ENCODE data around the gene OR2AT4.
"Not testable (repeated sequence)": the region's sequence is repeated elsewhere in the genome, so short reads cannot be mapped to it uniquely, and the experiment has no call there.

OR2AT4 gene

DNA sequence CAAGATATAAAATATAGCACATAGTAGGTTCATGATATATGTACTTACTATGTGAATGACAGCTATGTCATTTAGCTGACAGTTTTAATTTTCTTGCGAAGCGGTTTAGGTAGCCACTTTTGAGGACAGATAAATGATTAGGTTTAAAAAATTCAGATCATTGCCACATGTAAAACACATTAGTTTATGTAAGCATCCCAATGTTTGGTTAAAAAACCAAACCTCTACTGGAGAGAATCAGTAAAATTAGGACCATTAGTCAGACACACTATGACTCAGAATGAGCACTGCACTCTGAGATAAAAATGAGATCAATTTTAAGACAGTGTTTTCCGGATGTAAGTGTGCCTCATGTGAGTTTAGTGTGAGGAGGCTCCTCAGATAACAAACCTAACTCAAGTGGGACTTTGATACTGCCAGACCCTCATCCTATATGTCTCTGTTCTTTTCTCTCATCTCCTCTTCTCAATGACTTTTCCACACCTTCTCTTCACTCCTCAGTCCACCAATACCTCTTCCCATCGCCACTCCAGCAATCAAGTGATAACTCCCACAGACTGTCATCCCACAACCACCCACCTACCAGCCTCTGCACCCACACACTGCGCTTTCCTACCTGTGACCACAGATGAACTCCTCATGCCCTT lies 6.8 kb upstream of the OR2AT4 start:
- no peak for DNase-seq

DNA sequence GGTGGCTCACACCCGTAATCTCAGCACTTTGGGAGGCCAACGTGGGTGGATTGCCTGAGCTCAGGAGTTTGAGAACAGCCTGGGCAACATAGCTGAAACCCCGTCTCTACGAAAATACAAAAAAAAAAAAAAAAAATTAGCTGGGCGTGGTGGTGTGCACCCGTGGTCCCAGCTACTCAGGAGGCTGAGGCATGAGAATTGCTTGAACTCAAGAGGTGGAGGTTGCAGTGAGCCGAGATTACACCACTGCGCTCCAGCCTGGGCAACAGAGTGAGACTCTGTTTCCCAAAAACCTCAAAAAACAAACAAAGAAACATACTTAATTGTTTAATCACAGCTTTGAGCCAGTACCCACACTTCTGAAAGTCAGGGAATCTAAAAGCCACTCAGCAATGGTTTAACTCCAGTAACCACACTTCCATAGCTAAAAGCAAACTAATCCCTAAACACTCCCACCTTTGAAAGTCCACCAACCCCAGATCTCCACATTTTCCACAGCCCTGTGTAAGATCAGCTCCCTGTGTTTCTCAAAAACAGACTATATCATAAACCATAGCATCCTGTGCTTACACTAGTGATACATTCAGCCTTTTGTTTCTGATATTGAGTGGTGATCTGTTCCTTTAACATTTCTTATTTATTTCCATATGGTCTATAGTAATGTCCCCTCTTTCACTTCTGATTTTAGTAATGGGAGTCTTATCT lies 4.9 kb upstream of the OR2AT4 start:
- no peak for DNase-seq

DNA sequence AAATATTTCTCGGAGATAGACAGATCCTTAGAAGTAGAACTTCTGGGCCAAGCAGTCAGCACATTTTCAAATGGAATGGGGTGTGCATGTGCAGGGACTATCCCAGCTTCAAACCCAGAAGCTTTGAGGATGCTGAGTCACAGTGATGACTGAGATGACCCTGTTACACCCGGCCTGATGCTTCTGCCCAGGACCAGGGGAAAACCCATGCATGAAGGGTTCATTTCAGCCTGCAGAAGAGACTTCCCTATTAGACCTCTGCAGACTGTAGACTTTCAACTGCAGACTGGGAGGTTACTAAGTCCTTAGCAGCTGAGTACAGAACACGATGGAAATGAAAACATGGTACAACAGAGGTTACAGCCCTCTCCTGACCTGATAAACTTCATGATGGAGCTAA lies 3.6 kb upstream of the OR2AT4 start:
- DNase-seq, result no peak

DNA sequence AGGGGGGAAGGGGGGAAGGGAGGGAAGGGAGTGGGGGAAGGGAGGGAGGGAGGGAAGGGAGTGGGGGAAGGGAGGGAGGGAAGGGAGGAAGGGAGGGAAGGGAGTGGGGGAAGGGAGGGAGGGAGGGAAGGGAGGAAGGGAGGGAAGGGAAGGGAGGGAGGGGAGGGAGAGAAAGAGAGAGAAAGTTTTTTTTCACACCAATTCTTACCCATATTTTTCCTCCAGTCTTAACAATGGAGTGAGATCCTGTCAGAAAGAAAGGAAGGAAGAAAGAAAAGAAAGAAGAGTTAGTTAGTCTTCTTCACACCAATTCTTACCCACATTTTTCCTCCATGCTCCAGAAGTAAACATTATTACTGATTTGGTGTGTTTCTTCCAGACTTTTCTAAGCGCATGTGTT lies 3.0 kb upstream of the OR2AT4 start:
- DNase-seq, result no peak

DNA sequence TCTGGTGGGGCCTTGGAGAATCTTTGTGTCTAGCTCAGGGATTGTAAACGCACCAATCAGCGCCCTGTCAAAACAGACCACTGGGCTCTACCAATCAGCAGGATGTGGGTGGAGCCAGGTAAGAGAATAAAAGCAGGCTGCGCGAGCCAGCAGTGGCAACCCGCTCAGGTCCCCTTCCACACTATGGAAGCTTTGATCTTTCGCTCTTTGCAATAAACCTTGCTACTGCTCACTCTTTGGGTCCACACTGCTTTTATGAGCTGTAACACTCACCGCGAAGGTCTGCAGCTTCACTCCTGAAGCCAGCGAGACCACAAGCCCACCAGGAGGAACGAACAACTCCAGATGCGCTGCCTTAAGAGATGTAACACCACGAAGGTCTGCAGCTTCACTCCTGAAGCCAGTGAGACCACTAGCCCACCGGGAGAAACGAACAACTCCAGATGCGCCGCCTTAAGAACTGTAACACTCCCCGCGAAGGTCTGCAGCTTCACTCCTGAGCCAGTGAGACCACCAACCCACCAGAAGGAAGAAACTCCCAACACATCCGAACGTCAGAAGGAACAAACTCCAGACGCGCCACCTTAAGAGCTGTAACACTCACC lies 2.3 kb upstream of the OR2AT4 start:
- not testable (repeated sequence) for DNase-seq

DNA sequence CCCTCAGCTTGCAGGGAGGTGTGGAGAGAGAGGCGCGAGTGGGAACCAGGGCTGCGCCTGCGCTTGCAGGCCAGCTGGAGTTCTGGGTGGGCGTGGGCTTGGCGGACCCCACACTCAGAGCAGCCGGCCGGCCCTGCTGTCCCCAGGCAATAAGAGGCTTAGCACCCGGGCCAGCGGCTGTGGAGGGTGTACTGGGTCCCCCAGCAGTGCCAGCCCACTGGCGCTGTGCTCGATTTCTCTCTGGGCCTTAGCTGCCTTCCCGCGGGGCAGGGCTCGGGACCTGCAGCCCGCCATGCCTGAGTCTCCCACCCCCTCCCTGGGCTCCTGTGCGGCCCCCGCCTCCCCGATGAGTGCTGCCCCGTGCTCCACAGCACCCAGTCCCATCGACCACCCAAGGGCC lies 1.5 kb upstream of the OR2AT4 start:
- DNase-seq, result not testable (repeated sequence)

DNA sequence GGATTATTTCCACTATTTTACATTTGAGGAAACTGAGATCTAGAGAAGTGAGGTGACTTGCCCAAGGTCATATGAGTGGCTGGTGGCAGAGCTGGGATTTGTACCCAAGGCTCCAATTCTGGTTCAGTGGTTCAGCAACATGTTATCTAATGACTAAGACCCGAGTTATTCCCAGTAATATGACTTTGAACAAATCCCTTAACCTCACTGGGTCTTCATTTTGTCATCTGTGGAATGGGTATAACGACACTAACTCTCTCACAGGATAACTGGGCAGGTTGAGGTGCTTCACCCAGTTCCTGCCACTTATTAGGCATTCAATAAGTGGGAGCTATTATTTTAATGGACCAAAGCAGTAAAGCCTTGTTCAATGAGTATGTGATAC lies 489 bp upstream of the OR2AT4 start:
- DNase-seq, result no peak

DNA sequence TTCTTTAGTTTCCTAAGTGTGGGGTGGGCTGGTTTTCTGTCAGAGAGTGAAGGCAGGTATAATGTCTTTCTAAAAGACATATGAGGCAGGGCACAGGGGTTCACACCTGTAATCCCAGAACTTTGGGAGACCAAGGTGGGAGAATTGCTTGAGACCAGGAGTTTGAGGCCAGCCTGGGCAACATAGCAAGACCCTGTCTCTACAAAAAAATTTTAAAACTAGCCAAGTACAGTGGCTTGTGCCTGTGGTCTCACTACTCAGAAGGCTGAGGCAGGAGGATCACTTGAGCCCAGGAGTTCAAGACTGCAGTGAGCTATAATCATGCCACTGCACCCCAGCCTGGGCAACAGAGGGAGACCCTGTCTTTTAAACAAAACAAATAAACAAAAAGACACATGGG lies 2.3 kb downstream of the OR2AT4 start:
- not testable (repeated sequence) for DNase-seq

DNA sequence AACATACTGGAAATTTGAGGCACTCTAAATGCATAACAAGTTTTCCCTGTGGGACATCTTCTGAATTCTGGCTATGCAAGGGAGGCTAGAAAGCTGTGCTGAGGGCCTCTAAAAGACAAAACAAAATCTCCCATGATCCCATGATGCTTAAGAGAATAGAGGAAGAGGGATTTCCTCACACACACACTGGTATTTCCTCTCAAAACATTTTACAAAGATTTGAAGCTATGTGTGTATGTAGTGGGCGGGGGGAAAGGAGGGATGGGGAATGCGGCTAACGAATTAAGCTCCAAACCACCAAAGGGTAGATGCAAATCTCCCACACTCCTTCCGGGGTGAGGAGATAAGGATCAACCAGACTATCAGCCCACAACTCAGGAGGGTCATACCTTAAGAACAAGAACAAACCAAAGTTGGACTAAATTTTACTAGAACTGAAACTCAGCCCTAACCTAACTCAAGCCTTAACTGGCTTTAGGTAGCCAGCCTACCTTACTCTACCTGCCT lies 6.0 kb downstream of the OR2AT4 start:
- DNase-seq, result no peak

DNA sequence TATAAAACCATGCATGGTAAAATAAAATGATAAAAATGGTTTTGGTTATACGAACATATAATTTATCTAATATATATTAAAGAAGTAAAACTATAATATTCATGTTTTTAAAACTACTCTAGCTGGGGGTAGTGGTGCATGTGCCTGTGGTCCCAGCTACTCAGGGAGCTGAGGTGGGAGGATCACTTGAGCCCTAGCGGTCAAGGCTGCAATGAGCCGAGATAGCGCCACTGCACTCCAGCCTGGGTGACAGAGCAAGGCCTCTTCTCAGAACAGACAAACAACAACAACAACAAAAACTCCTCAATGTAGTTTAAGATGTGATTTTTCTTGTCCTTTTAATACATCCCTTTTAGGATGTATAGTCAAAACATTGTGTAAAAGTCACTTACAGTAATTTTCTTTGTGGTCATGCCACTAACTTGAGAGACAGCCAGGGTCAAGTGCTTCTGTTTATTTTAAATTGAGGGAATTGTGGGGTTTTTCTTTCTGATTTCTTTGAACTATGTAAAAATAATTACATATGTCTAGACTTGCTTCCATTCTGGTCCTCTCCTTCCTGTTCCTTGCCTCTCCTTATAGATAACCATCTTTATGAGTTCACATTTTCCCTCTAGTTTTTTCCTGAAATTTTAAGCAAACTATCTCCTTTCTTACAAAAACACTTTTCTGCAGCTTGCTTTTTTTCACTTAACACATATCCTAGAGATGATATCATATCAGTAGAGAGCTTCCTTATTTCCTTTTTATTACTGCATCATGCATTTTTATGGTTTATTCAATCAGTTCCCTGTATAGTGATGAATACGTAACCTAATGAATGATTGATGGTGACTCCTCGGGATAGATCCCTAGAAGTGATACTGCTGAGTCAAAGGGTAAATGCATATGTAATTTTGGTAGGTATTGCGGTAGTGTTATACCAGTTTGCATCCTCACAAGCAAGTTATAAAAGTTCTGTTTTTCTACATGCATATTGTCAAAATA lies 9.1 kb downstream of the OR2AT4 start:
- no peak for DNase-seq

DNA sequence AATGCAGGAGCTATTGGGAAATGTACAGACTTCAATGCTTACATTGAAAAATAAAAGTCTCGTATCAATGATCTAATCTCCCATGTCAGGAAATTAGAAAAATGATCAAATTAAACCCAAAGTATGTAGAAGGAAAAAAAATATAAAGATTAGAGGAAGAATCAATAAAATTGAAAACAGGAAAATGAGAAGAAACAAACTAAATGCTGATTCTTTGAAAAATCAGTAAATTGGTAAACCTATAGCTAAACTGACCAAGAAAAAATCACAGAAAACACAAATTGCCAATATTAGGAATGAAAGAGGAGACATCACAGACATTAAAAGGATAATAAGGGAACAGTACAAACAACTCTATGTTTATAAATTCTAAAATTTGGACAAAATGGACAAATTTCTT lies 11.8 kb downstream of the OR2AT4 start:
- DNase-seq, result no peak

DNA sequence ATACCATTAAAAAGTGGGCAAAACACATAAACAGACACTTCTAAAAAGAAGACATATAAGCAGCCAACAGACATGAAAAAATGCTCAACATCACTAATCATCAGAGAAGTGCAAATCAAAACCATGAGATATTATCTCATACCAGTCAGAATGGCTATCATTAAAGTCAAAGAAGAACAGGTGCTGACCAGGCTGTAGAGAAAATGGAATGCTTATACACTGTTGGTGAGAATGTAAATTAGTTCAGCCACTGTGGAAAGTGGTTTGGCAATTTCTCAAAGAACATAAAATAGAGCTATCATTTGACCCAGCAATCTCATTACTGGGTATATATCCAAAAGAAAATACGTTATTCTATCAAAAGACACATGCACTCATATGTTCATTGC lies 13.5 kb downstream of the OR2AT4 start:
- no peak for DNase-seq

DNA sequence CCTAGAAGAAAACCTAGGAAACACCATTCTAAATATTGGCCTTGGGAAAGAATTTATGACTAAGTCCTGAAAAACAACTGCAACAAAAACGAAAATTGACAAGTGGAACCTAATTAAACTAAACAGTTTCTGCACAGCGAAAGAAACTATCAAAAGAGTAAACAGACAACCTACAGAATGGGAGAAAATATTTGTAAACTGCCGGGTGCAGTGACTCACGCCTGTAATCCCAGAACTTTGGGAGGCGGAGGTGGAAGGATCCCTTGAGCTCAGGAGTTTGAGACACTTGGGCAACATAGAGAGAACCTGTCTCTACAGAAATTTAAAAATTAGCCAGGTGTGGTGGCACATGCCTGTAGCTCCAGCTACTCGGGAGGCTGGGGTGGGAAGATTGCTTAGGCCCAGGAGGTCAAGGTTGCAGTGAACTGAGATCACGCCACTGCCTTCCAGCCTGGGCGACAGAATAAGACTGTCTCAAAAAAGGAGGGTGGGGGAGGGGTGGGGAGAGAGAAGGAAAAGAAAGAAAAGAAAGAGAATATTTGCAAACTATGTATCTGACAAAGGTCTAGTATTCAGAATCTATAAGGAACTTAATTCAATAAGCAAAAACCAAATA lies 14.0 kb downstream of the OR2AT4 start:
- no peak for DNase-seq

DNA sequence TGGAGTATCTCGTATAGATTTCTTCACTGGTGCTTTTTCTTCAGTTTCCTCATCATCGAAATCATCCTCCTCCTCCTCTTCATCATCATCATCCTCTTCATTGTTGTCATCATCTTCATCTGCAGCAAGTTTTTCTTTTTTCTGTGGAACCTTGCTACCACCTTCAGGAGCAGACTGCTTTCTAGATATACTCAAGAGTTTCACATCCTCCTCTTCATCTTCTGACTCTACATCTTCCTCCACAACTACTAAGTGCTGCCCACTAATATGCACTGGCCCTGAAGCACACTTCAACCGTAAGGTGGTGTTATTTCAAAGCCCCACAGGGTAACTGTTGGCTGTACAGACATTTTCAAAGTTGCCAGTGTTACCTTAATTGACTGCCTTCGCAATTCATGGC lies 17.1 kb downstream of the OR2AT4 start:
- DNase-seq, result no peak

DNA sequence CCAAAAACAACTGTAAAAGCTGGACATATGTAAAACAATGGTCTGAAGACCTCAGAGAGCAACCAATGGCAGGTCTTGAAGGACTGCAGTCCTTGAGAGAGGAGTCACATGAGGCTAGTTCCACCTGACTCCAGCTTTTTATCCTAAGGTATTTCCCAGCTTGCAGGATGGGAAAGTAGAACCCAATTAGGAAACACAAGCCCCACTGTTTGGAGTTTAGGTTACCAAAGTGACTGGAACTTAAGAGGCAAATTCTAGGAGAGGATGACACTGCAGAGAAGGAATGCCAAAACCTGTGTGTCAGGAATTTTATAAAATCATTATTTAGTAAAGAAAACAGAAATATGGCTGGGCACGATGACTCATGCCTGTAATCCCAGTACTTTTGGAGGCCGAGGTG lies 18.4 kb downstream of the OR2AT4 start:
- no peak for DNase-seq

DNA sequence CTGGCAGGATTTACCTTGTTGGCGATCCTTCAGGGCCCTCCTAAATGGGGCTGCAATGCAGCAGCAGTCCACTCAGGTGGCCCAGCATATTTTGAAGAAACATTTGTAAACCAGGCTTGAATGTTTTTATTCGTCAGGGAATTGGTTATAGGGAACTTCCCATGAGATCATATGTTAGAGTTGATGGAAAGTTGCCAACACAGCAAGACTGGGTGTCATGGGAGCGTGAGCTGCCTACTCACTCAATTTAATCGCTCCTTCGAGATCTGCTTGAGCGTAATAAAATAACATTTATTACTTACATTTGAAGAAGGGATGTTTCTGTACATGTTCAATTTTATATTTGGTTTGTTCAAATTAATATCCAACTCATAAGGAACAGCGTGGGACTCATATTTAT lies 19.4 kb downstream of the OR2AT4 start:
- DNase-seq, result no peak

DNA sequence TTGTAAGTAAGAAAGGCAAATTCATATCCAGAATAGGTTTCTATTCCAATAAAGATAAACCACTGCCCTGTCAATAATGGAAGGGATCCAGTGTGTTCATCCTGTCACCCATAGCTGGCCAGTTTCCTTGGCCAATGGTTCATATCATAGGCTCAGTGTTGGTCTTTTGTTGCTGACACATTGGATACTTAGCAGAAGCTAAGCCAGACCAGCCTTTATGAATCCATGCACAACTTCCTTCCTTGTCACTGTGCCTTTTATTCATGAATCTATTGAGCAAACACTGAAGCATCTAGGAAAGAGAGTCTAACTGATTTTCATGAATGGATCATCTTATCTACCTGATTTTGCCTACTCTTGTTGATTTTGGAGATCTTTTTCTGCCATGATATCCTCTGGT lies 20.0 kb downstream of the OR2AT4 start:
- DNase-seq, result no peak

DNA sequence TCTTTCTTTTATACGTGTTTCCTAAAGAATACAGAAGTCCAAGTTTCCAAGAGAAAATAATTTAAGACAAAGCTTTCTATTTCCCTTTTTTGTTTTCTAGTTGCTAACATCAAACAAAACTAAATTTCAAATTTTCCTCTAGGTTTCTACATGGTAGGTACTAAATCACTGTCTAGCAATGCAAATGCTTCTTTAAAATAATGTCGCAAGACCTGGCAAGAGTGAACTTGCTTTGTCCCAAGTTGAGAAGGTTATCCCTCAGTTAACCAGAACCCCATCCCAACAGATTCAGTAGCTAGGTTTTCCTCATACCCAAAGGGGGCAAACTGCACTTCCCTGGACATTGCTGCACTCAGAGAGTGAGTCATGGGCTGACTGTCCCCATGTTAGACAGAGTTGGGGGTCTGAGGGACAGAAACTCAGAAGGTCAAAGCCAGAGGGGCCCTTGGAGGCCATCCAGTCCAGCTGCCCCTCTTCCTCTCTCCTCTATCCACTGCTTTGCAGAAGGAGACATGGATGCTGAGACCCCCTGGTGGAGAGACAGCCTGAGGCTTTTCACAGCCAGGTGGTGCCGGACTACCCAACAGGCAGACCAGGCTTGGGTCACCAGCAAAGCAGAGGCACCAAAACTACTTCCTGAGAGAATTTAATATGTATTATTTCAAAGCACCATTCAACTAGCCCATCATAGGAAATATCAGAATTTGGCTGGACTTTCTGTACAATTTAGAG lies 23.1 kb downstream of the OR2AT4 start:
- DNase-seq, result no peak

DNA sequence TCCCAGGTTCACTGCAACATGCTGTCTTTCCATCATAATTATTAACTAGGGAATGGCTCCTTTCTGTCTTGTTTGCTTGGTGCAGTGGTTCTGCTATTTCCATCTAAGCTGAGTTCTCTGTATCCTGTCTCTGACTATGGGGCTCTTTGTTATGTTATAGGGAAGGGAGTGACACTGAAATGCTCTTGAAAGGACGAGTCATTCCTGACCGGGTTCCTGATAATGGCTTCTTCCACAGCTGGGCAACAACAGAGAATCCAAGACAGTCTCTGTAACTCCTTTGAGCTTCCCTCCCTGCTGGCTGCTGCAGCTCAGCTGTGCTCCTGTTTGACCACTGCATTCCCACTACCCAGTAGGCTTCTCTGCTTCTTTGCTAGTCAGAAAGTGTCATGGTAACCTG lies 24.1 kb downstream of the OR2AT4 start:
- no peak for DNase-seq

DNA sequence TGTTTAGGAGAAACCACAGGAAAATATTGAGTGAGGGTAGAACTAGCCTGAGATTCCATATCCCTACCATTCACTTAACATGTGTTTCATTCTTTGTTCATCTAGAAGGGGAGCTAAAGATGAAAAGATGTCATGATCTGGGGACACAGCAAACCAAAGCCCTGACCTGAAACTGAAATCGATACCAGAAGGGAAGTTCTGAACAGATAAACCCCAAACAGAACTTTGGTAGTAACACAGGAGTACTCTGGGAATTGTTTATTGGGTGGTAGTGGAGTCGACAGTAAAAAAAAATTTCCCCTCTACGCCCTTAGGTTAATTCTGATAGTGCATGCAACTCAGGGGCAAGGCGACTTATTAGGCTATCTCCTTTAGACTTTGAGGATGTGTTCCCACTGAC lies 27.2 kb downstream of the OR2AT4 start:
- DNase-seq, result no peak

DNA sequence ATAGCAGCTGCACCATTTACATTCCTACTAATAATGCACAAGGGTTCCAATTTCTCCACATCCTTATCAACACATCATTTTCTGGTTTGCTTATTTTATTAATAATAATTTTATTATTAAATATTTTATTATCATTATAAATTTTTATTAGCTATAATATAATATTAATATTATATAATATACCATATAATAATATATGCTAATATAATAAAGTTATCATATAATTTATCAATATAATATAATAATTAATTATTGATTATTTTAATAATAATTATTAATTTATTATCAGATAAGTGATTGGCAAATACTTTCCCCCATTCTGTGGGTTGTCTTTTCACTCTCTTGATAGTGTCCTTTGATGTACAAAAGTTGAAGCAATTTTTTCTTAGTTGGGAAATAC lies 27.7 kb downstream of the OR2AT4 start:
- no peak for DNase-seq

DNA sequence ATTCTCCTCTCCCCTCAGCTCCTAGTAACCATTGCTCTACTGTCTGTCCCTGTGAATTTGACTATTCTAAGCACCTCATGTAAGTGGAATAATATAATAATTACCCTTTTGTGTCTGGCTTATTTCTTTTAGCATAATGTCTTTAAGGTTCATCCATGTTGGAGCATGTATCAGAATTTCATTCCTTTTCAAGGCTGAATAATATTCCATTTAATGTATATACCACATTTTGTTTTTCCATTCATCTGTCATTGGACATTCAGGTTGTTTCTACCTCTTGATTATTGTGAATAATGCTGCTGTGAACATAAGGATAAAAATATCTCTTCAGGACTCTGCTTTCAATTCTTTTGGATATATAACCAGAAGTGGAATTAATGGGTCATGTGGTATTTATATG lies 28.1 kb downstream of the OR2AT4 start:
- DNase-seq, result no peak

Data from right kidney (tissue), 1 donor.